Right lobe of liver (tissue), 4 donors: ENCODE results near the gene TUBB2B.

ENCODE experiments used
- CTCF ChIP-seq, 4 donors: fragments of 200-600 bp in 3 of 4; fragments of 450-650 bp in 1 of 4; IDR thresholded peaks; one replicate each; pipeline versions ENCODE4 v1.5.1 to v1.8.0; 2016 to 2022; ENCODE audit warnings: antibody characterized with exemption in 4 of 4, mild to moderate bottlenecking in 2 of 4
- POLR2A ChIP-seq: fragments of 450-650 bp; IDR thresholded peaks from one replicate; pipeline ENCODE4 v1.6.1; 2017; ENCODE audit warnings: antibody characterized with exemption, mild to moderate bottlenecking
- donor health status: DM: no; HTN: no; CAD: no.
- donor health status: DM: no; HTN: no; CAD: no.
- donor health status: DM: no; HTN: yes; CAD: no.

DNA sequence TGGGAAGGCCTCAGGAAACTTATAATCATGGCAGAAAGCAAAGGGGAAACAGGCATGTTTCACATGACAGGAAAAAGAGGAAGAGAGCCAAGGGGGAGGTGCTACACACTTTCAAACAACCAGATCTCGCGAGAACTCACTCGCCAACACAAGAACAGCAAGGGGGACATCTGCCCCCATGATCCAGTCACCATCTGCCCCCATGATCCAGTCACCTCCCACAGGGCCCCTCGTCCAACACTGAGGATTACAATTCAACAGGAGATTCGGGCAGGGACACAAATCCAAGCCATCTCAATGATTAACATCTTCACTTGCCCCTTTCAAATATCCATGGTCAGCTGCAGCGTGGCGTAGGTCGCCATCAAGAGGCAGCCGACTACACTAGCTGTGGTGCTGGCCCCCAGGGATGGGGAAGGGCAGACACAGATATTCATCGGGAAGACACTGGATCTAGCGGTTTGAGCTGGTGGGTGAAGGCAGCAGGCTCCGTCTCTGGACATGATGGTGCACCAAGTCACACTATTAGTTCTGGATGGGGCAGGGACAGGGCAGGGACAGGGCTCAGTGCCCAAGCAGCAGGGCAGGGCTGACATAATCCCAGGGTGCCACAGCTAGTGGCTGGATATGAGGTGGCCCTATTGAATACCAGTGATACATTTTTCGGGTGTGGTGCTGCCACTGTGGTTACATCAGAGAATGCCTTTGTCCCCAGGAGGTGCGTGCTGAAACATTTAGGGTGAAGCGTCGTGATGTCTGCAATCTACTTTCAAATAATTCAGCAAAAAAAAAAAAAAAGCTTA lies 31.6 kb downstream of the TUBB2B start:
- TF ChIP-seq CTCF (IDR thresholded peaks at IDR 0.05) (peak in 1 of 4 donors; percentile 9), POLR2A (no peak)
